Measurements from ENCODE around the gene HGD. TPM values are rescaled to one million over a fixed set of nuclear protein-coding genes. Genes with fewer than 3 reads are reported as not detected.

HGD gene
- total RNA-seq, 4 donors from 2014 or later: 1.7 to 5.1 (median 2.1) TPM; not detected in 1

DNA sequence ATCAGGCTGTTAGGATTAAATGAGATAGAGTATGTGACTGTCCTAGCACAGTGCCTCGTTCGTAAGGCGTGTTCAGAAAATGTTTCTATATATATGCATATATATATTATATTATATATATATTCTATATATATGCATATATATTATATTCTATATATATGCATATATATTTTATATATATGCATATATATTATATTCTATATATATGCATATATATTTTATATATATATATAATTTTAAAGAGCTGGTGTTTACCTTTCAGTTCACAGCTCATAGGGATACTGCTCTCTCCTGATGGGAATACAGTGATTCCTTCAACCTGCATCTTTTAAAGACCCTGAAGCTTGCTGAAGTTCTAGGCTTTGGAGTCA lies 85.2 kb downstream of the HGD start:
- Histone ChIP-seq H3K4me3 (peak overlapping the region; percentile 82), H3K27ac (peak overlapping the region; percentile 93), H3K36me3 (peaks cover 18% of the 10 kb centered on the region), H3K4me1 (peaks cover 32% of the 10 kb centered on the region), H3K27me3 (no peaks in the 10 kb centered on the region), H3K9me3 (no peaks in the 10 kb centered on the region)
- WGBS: 19% methylated on average over 3 of the region's 3 CpGs
- no peak for DNase-seq (ENCODE audit: low spot score in 2 of 2)
- TF ChIP-seq POLR2AphosphoS5 (IDR thresholded peaks at IDR 0.05) (no peak), EP300 (IDR thresholded peaks at IDR 0.05) (no peak), POLR2A (IDR thresholded peaks at IDR 0.05) (no peak)
- TF ChIP-seq, protein P1, sequence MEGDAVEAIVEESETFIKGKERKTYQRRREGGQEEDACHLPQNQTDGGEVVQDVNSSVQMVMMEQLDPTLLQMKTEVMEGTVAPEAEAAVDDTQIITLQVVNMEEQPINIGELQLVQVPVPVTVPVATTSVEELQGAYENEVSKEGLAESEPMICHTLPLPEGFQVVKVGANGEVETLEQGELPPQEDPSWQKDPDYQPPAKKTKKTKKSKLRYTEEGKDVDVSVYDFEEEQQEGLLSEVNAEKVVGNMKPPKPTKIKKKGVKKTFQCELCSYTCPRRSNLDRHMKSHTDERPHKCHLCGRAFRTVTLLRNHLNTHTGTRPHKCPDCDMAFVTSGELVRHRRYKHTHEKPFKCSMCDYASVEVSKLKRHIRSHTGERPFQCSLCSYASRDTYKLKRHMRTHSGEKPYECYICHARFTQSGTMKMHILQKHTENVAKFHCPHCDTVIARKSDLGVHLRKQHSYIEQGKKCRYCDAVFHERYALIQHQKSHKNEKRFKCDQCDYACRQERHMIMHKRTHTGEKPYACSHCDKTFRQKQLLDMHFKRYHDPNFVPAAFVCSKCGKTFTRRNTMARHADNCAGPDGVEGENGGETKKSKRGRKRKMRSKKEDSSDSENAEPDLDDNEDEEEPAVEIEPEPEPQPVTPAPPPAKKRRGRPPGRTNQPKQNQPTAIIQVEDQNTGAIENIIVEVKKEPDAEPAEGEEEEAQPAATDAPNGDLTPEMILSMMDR (IDR thresholded peaks at IDR 0.05): no peak

GRCh38 chr3:120596116-120596852 lies 85.8 kb downstream of the HGD start, which contains the start of gene NDUFB4:
Gene NDUFB4, plus strand, starts transcription at chr3:120596336. Its CDS starts 24 bp downstream, at chr3:120596360.
- Histone ChIP-seq H3K4me3 (peak within 1 kb of the TSS; percentile 82), H3K4me1 (peaks cover 32% of the 10 kb centered on the region), H3K27ac (peak within 1 kb of the TSS; percentile 93), H3K27me3 (no peaks in the 10 kb centered on the region), H3K9me3 (no peaks in the 10 kb centered on the region), H3K36me3 (peaks cover 14% of the 10 kb centered on the region)
- TF ChIP-seq EP300 (IDR thresholded peaks at IDR 0.05): no peak
- peak; percentile 7 to 42 (median 28) for TF ChIP-seq POLR2AphosphoS5 (IDR thresholded peaks at IDR 0.05)
- TF ChIP-seq, protein P1 (IDR thresholded peaks at IDR 0.05): no peak
- peak in 1 of 2 donors; percentile 73 for TF ChIP-seq POLR2A (IDR thresholded peaks at IDR 0.05)
- peak; percentile 97 to 98 for DNase-seq (ENCODE audit: low spot score in 2 of 2)
- WGBS: 0% methylated on average over 30 of the region's 53 CpGs

- no peaks in the 10 kb centered on the region for H3K27me3 ChIP-seq
- H3K4me3 ChIP-seq: peak overlapping the region; percentile 82
- TF ChIP-seq POLR2AphosphoS5 (IDR thresholded peaks at IDR 0.05) (no peak), EP300 (IDR thresholded peaks at IDR 0.05) (no peak), POLR2A (IDR thresholded peaks at IDR 0.05) (no peak)
- TF ChIP-seq, protein P1 (IDR thresholded peaks at IDR 0.05): no peak
- H3K4me1 ChIP-seq: peaks cover 32% of the 10 kb centered on the region
- H3K36me3 ChIP-seq: peaks cover 14% of the 10 kb centered on the region
- H3K27ac ChIP-seq: peak overlapping the region; percentile 93
- no peaks in the 10 kb centered on the region for H3K9me3 ChIP-seq
- WGBS: 0% methylated on average over 4 of the region's 4 CpGs
- DNase-seq (ENCODE audit: low spot score in 2 of 2): no peak
These were observed 86.3 kb downstream of the HGD start for GRCh38 chr3:120595788-120596115.

GRCh38 chr3:120587332-120587975 lies 94.6 kb downstream of the HGD start:
- Histone ChIP-seq H3K4me1 (no peaks in the 10 kb centered on the region), H3K27ac (no peak overlapping the region), H3K4me3 (no peak overlapping the region), H3K27me3 (no peaks in the 10 kb centered on the region), H3K36me3 (no peaks in the 10 kb centered on the region), H3K9me3 (no peaks in the 10 kb centered on the region)
- no peak for DNase-seq (ENCODE audit: low spot score in 2 of 2)
- WGBS: 72% methylated on average over 3 of the region's 3 CpGs
- TF ChIP-seq EP300 (IDR thresholded peaks at IDR 0.05) (no peak), POLR2A (IDR thresholded peaks at IDR 0.05) (no peak), POLR2AphosphoS5 (IDR thresholded peaks at IDR 0.05) (no peak)
- TF ChIP-seq, protein P1 (IDR thresholded peaks at IDR 0.05): no peak

Other genes with a start within 250 kb of the HGD start
- gene FSTL1, start 231.2 kb downstream of the HGD start, total RNA-seq: 10 to 100 TPM; 58.3 to 75.3 (median 63.9) TPM
- 100 to 1,000 TPM in 3 of 4 donors, 10 to 100 TPM in 1; 95.8 to 162 (median 148) TPM for gene NDUFB4, start 85.9 kb downstream of the HGD start, total RNA-seq
- 10 to 100 TPM in 3 of 4 donors, 1 to 10 TPM in 1; 9.3 to 14.8 (median 12.6) TPM for gene RABL3, start 60.3 kb upstream of the HGD start, total RNA-seq
- 10 to 100 TPM in 1 of 4 donors, 1 to 10 TPM in 3; 5.2 to 16.4 (median 7.5) TPM for gene GTF2E1, start 60.5 kb upstream of the HGD start, total RNA-seq
- under 1 TPM in 3 of 4 donors, not detected in 1; 0.08 to 0.32 (median 0.15) TPM for gene STXBP5L, start 226.0 kb upstream of the HGD start, total RNA-seq